Stimulated activated CD8-positive, alpha-beta memory T cell treated with anti-CD3 and anti-CD28 coated beads, Interleukin-15, amount 100 ng/mL, for 24 hours (primary cell): Measurements from ENCODE around the gene PSMD13.
A peak's percentile ranks its signal among the peaks of the same experiment; 100 is the strongest.
"Not testable (repeated sequence)": the region's sequence is repeated elsewhere in the genome, so short reads cannot be mapped to it uniquely, and the experiment has no call there.

Experiments used
- DNase-seq: peaks from one replicate; pipeline ENCODE4 v3.0.0-alpha.2; 2020; ENCODE audit warnings: low read depth

The PSMD13 gene

DNA sequence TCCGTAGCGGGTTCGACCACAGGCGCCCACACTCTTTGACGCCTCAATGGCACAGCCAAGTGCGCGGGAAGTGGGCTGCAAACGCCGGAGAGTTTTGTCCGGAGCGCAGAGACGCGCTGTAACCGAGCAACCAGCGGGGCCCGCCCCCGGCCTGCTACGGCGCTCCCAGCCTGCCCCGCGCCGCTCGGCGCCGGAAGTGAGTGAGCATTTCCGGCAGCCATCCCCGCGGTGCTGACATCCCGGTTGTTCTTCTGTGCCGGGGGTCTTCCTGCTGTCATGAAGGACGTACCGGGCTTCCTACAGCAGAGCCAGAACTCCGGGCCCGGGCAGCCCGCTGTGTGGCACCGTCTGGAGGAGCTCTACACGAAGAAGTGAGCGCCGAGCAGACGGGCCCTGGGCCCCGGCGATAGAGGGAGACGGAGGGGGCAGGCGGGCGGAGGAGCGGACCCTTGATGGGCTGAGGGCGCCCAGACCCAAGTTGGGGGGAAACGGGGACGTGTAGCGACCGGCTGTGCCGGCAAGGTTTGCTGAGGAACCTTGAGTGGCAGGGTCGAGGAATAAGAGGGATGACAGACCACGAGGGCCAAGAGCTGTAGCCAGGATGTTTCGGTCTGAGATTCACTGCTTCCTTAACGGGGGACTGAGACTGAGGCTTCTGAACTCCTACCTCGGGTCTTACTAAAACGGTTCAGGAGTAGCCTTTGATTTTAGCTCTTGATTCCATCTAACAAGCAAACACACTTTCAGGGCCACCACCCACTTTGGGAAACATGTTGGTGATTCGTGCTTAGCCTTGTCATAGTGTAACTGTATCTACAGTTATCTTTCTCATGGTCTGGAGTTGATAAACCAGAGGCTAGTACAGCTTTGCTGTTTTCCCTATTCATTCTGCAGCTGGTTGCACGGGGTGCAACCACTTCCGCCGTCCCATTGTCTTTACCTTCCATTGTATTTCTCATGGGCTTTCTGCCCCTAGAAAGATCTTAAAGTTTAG, at the start of gene PSMD13:
Gene PSMD13, plus strand, starts transcription at position 203 of the 994 bp plus-strand sequence. Its CDS starts 74 bp downstream, at position 277.
- peak; percentile 79 for DNase-seq

DNA sequence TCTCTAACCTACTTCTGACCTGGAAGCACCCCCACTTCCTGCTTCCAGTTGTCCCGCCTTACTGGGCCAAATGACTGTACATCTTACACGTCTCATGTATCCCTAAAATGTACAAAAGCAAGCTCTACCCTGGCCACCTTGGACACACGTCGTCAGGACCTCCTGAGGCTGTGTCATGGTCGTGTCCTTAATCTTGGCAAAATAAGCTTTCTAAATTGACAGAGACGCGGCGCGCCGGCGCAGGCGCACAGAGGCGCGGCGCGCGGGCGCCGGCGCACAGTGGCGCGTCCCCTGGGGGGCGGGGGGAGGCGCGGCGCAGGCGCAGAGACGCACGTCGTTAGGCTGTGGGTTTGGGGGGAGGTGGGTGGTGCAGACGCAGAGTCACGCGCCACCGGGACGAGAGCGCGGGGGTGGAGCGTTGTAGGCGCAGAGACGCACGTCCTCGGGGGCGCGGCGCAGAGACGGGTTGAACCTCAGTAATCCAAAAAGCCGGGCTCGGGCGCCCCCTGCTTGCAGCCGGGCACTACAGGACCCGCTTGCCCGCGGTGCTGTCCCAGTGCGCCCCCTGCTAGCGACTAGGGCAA, 47.5 kb upstream of the PSMD13 start:
- not testable (repeated sequence) for DNase-seq

DNA sequence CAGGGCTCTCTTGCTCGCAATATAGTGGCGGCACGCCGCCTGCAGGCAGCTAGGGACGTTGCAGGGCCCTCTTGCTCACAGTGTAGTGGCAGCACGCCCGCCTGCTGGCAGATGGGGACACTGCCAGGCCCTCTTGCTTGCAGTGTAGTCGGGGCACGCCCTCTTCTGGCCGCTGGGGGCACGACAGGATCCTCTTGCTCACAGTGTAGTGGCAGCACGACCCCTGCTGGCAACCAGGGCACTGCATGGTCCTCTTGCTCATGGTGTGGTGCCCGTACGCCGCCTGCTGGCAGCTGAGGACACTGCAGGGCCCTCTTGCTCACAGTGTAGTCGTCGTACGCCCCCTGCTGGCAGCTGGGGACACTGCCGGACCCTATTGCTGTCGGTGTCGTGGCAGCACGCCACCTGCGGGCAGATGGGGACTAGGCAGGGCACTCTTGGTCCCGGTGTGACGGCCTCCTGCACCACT, 46.9 kb upstream of the PSMD13 start:
- DNase-seq: not testable (repeated sequence)

DNA sequence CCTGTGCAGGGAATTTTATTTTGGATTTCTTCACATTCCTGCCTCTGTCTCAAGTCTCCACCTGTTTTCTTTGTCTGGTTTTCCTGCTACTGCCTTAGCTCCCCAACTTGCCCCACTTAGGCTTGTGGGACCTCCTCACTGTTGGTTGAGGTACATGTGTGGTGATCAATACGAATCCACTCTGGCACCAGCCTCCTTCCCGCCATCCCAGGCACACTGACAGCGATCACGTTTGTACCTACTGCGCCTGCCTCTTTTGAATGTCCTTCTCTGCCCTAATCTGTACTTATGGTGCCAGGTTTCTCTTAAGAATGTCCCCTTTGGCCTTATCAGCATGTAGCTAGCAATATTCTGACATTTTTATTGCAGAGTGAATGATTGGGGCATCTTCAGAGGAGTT, 46.2 kb upstream of the PSMD13 start:
- not testable (repeated sequence) for DNase-seq

DNA sequence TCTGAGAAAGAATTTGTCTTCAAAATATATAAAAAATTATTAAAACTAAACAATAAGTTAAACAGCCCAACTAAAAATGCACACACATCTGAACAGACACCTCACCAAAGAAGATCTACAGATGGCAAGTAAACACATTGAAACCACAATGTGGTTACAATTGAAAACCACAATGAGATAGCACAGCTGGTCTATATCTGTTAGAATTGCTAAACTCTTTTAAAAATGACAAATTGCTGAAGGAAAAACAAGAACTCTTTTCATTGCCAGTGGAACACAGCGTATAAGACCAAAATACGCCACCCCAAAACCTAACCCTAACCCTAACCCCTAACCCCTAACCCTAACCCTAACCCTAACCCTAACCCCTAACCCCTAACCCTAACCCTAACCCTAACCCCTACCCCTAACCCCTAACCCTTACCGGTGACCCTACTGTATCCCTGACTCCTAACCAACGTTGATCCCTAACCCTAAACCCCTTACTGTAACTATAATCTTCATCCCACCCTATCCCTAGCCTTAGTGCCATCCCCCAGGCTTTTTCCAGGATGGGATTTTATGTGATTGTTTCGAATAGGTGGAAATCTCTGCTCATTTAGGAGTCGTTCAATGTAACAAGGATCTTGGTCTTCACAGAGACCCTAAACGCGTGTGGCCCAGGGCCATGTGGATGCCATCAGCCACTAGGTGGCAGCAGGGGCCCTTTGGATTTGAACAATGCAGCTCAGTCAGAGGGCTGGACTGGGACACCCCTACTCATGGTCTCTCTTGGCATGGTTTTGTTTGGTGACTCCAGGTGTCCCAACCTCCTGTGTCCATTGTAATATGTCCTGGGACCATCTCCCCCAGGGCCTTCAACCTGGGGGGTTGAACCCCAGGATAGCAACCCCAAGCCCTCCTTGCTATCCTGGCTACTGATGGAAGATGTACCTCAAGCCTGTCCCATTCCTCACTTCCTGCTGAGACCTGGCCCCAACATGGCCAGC, 45.0 kb upstream of the PSMD13 start:
- not testable (repeated sequence) for DNase-seq

DNA sequence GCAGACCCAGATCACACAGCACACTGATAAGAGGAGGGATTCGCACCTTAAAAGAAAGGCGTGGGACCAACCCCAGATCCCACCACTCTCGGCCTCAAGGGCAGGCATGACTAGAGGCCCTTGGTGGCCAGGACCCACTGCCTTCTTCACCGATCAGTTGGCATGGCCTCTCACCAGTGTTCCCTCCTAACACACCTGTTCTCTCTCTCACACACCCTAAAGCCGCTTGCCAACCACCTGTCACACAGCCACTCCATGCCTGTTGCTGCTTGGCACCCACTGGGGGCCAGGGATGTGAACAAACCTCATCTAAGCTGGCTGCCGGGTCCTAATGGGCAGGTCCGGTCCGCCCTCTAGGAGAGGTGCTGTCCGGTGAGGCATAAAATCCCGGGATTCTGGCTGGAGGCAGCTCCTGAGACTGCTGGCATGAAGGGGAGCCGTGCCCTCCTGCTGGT, 44.1 kb upstream of the PSMD13 start, which contains the start of gene SCGB1C1:
Gene SCGB1C1, plus strand, starts transcription at position 405 of the 455 bp plus-strand sequence. Its CDS starts 22 bp downstream, at position 427.
- DNase-seq: not testable (repeated sequence)

DNA sequence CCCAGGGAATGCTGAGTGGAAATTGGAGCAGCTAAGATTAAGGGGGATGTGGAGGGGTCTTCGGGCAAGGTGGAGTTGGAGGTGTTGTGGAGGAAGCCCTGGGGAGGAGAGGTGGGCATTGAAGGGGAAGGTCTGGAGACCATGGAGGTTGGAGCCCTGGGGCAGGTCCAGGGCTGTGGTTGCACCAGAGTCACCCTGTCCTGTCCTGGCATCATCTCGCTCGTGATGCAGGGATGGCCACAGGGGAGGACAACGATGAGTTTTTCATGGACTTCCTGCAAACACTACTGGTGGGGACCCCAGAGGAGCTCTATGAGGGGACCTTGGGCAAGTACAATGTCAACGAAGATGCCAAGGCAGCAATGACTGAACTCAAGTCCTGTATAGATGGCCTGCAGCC, 43.3 kb upstream of the PSMD13 start:
- not testable (repeated sequence) for DNase-seq

DNA sequence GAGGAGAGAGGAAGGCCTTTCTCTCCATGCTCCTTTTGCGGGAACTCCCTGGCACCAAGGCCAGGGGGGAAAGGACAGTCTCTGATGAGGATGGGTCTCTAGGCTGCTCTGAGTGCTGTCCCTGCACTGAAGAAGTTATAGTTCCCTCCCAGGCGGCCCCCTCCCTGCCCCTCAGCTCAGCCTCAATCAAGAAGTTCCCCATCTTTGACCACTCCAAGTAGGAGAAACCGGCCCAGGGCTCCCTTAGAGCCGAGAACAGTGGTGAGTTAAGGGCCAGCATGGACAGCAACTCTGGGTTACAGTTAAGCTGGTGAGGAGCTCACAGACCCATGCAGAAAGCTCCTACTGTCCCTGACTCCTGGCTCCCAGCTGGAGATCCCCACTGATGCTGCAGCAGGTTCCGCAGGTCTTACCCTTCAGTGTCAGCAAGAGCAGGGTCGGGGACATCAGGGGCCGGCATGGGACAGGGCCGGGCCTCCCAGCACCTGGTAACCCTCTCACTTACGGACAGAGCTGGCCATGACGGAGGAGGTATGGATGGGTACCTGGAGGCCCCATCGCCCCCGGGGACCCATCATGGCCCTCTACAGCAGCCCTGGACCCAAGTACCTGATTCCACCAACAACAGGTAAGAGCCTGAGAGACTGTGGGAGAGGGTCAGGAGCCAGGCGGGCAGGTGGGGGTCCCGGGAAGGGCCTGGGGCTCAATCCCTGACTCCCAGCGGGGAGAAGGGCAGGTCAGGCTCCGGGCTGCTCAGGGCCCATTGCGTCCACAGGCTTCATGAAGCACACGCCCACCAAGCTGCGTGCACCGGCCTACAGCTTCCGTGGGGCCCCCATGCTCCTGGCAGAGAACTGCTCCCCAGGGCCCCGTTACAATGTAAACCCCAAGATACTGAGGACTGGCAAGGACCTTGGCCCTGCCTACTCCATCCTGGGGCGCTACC, 39.7 kb upstream of the PSMD13 start:
- no peak for DNase-seq

DNA sequence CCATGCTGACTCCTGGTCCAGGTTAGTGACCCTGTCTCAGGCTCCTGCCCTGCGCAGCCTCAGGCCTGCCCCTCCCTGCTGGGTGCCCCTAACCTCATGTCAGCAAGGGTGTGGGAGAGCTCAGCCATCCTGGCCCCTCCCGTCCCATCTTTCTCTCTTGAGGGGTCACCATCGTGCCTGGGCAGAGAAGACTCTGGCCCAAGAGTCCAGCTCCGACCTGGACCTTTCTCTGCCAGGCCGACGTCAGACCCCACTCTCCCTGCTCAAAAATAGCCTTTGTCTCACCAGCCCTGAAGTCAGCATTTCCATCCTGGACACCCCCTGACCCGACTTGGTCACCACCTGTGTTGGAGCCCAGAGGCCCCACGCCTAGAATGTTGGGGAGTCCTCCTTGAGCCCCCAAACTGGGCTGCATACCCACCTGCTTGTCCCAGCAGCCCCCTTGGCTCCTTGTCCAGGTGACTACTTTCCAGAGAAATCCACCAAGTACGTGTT, 39.0 kb upstream of the PSMD13 start:
- no peak for DNase-seq

DNA sequence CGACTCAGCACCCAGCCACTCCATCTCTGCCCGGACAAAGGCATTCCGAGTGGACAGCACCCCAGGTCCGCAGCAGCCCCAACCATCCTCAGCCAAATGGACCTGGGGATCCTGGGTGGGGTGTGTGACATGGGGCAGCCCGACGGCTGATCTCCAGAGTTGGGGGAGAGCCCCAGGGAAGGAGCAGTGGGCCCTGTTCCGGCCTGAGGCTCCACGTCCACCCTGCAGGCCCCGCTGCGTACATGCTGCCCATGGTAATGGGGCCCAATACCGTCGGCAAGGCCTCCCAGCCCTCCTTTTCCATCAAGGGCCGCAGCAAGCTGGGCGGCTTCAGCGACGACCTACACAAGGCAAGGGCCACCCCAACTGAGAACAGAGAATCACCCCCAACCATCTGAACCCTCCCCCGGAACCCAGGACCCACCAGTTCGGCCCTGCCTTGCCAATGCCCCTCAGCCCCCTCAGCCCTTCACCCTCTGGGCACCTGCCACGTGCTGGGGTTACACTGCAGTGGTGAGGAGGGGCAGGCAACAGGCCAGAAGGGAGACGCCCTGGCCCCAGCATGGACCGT, 38.5 kb upstream of the PSMD13 start:
- DNase-seq: no peak

DNA sequence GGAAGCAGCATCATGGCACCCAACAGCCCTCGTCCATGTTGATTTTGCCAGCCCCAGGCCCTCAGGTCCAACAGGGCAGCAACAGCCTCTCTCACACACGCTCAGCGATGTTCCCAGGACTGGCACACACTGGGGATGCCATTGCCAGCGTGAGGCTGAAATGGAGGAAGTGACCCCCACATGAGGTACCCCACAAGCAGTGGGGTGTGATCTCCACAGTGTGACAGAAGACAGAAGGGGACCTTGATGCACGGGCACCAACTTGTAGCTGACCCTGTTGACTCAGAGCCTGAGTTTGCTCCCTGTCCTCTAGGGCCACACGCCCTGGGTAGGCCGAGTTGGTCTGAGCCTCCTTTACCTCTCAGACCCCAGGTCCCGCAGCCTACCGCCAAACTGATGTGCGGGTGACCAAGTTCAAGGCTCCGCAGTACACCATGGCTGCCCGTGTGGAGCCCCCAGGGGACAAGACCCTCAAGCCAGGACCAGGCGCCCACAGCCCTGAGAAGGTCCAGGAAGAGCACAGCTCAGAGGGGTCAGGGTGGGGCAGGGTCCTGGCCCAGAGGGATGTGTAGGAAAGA, 37.7 kb upstream of the PSMD13 start:
- DNase-seq: no peak

DNA sequence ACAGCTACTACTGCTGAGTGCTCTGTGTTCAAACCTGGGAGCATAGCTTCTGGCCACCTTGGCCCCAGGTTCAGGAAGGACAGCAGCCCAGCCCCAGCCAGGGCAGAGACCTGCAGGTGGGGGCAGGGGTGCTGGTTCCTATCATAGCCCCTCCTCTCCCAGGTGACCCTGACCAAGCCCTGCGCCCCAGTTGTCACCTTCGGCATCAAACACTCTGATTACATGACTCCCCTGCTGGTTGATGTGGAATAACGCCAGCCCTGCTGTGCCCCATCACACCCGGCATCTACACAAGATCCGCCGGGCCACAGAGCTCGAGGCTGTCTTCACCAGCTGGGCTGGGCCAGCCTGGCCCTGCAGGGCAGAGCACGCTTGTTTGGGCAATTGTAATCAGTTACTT, 37.0 kb upstream of the PSMD13 start:
- DNase-seq: no peak

DNA sequence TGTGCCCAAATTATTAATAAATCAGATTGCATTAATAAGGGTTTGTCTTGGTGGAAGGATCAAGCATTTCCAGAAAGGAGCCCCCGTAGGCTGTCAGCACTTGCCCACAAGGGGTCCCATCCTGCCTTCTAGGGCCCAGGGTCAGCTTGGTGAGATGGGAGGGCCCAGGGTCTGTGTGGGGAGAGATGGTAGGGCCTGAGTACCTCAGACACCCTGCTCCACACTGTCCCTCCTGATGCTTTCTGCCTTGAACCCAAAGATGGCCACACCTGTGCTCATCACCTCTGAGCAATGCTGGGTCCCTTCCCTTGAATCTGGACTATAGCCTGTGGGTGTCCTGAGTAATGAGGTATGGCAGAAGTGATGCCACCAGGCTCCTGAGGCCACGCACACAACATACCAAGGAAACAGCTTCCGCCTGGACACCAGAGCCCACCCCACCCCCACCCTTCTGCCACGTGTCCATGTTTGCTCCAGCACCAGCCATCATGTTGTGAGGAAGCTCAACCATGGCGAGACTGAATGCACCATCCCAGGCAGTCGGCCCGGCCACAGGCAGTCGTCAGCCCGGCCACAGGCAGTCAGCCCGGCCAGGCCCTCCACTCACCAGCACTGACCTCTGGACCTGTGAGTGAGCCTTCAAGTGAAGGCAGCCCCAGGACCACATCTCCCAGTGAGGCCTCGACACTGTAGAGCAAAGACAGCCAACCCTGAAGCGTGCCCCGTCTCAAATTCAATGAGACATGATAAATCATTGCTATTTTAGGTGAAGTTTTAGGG, 36.4 kb upstream of the PSMD13 start:
- DNase-seq: no peak

DNA sequence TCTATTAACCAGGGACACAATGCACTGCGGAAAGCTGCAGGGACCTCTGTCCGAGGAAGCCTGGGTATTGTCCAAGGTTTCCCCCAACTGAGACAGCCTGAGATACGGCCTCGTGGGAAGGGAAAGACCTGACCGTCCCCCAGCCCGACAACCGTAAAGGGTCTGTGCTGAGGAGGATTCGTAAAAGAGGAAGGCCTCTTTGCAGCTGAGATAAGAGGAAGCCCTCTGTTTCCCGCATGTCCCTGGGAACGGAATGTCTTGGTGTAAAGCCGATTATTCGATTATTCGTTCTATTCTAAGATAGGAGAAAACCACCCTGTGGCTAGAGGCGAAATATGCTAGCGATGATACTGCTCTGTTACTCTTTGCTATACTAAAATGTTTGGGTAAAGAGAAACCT, 34.8 kb upstream of the PSMD13 start:
- no peak for DNase-seq

DNA sequence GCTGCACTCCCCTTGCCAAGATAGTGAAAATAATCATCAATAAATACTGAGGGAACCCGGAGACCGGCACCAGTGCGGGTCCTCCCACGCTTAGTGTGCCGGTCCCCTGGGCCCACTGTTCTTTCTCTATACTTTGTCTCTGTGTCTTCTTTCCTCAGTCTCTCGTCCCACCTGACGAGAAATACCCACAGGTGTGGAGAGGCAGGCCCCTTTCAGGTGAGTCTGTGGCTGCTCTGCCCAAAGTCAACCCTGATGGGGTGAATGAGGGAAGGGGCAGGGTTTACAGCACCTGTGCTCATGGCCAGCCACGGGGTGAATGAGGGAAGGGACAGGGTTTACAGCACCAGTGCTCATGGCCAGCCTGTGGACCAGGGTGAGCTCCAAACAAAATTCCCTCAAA, 34.3 kb upstream of the PSMD13 start:
- no peak for DNase-seq

DNA sequence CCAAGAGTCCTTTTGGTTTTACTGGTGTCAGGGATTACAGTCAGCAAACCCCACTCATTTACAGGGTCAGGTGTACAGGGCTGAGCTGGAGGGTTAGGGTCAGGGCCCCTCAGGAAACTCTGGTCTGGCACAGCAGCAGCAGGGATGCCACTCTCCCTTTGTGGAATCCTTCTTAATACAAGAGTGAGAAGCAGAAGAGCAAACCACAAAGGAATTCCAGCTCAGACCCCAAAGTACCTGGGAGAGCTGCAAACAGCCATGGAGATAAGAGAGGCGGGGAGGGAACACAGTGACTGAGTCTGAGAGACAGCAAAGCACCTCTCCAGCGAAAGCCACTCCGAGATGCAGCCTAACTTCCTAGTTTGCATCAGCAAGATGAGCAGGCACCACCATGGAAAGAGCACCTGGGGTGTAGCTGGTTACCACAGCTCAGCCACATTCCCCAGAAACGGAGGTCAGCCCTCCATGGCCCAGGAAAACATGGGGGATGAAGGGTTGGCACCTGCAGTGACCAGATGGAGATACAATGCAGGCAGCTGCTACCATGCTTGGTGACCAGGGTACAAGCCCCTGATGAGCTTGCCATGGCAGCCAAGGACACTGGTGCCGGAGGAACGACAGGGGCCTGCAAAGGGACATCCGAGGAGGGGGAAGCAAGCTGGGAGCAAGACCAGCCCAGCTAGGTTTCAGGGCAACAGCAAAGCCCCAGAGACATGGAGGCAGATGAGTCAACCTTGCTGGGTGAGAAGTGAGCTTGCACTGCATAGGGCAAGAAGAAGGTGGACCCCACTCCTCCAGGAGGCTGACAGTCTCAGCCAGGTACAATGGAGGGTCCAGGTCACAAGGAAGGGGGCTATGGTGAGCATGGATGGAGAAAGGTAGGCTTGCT, 33.5 kb upstream of the PSMD13 start:
- DNase-seq: no peak

DNA sequence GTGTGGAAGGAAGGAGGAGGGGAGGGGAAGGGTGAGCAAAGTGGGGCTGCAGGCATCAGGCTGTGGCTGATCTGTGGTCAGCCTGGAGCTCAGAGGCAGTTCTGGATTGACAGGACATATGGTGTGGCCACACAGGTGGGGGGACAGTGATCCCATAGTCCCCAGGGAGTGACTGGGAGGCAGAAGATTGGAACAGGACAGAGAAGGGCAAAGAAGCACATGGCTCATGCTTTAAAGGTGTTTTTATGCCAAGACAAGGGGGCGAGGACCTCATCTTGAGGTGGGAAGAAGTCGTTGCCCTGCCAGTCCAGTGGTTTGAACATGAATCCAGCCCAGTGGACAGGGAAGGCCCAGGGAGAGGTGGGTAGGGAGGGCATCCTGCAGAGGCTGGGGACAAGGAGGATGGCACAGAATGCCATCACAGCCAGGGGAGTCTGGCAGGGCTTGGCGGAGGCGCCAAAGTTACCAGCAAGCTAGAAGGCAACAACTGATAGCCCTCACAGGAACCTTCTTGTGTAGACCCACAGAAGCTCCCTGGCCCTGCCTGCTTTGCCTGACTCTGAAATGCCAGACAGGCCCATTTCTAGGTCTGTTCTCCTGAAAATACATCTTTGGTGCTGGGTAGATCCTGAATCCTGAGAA, 32.7 kb upstream of the PSMD13 start:
- DNase-seq: no peak
